ENCODE results near the gene C1QTNF6.

The C1QTNF6 gene

GRCh38 chr22:37140686-37141323 lies 47.2 kb downstream of the C1QTNF6 start:
- H3K4me3 ChIP-seq (ENCODE audit: control insufficient read depth, low read depth, low read length), result no peak overlapping the region
- DNase-seq (ENCODE audit: low read depth), result no peak
- TF ChIP-seq CTCF (IDR thresholded peaks at IDR 0.05; ENCODE audit: control insufficient read depth, insufficient read depth, low read depth, low read length, missing control alignments), result no peak

GRCh38 chr22:37139762-37140161 lies 48.3 kb downstream of the C1QTNF6 start:
- H3K4me3 ChIP-seq (ENCODE audit: control insufficient read depth, low read depth, low read length), result no peak overlapping the region
- DNase-seq (ENCODE audit: low read depth), result no peak
- TF ChIP-seq CTCF (IDR thresholded peaks at IDR 0.05; ENCODE audit: control insufficient read depth, insufficient read depth, low read depth, low read length, missing control alignments), result no peak

GRCh38 chr22:37138849-37139561 lies 49.0 kb downstream of the C1QTNF6 start:
- no peak overlapping the region for H3K4me3 ChIP-seq (ENCODE audit: control insufficient read depth, low read depth, low read length)
- TF ChIP-seq CTCF (IDR thresholded peaks at IDR 0.05; ENCODE audit: control insufficient read depth, insufficient read depth, low read depth, low read length, missing control alignments), result no peak
- no peak for DNase-seq (ENCODE audit: low read depth)

GRCh38 chr22:37137903-37138665 lies 50.0 kb downstream of the C1QTNF6 start:
- no peak for DNase-seq (ENCODE audit: low read depth)
- no peak for TF ChIP-seq CTCF (IDR thresholded peaks at IDR 0.05; ENCODE audit: control insufficient read depth, insufficient read depth, low read depth, low read length, missing control alignments)
- no peak overlapping the region for H3K4me3 ChIP-seq (ENCODE audit: control insufficient read depth, low read depth, low read length)

- DNase-seq (ENCODE audit: low read depth), result no peak
- no peak for TF ChIP-seq CTCF (IDR thresholded peaks at IDR 0.05; ENCODE audit: control insufficient read depth, insufficient read depth, low read depth, low read length, missing control alignments)
- no peak overlapping the region for H3K4me3 ChIP-seq (ENCODE audit: control insufficient read depth, low read depth, low read length)
Measured at GRCh38 chr22:37137131-37137530, 50.9 kb downstream of the C1QTNF6 start.

GRCh38 chr22:37135023-37135422 lies 53.0 kb downstream of the C1QTNF6 start:
- H3K4me3 ChIP-seq (ENCODE audit: control insufficient read depth, low read depth, low read length), result no peak overlapping the region
- no peak for TF ChIP-seq CTCF (IDR thresholded peaks at IDR 0.05; ENCODE audit: control insufficient read depth, insufficient read depth, low read depth, low read length, missing control alignments)
- no peak for DNase-seq (ENCODE audit: low read depth)
